DMS79 treated with DMSO at 0.1 percent for 48 hours (cell line): Measurements from ENCODE around the gene SLAMF8.

Experiments used
- DNase-seq: peaks from one replicate; lab custom pipeline; 2025; lab: John Stamatoyannopoulos, UW

SLAMF8 gene

DNA sequence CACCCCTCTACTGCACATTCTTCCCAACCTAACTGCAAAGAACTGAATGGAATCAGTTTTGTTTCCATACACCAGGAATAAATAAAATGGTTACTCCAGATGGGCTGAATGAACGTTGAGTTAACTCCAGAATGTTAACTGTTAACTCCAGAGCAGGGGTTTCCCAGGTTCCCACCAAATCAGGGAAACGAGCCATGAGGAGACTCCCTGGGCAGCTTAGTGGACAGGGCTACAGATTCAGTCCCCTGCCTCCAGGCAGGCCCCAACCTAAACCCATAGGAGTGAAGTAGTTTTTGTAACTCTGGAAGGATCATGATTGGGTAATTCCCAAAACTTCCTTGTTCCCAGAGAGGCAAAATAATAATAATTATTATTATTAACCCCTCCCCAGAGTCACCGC lies 21.7 kb downstream of the SLAMF8 start:
- no peak for DNase-seq

DNA sequence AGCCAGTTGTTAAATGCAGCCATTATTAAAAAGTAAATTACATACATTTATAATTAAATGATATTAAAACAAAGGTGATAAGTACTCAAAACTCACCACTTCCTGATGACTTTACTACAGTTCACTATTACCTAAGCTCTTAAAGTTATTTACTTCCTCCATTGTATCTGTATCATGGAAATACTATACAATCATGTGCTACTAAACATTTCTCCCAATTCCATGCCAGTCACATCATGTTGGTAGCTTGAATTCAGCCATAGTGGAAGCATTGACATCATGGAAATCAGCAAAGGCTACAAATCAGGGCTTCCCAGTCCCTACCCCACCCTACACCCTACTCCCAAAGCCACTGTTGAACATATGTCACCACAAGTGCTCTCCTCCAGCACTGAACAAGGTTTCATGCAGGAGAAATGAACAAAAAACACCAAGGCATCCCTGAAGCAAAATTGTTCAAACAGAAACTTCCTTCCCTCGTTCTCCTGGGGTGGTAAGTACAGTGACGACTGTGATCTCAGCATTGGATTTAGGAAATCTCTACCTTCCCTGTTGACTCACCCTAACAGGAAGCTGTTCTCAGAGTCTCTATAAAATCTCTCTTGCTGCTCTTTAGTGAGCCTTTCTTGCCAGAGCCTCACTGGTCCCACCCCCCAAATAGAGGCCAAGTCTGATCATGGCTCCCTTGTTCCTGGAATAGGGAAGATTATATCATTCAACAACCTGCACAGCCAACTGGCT lies 23.1 kb downstream of the SLAMF8 start:
- no peak for DNase-seq

DNA sequence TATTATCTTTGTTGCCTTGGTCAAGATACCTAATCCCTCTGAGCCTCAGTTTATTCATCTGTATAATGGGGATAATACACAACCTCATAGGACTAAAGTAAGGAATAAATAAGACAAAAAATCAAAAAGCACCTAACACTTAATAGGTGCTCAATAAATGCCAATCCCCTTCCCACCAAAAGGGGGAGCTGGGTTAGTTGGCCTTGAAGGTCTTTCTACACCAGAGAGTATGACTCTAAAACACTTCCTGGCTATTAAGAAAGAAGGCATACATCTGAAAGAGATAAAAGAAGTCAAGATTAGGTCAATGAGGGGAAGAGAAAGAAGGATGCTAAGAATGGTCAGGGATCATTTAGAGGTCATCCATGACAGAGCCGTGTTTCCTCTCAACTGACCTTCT lies 24.7 kb downstream of the SLAMF8 start:
- DNase-seq, result no peak

DNA sequence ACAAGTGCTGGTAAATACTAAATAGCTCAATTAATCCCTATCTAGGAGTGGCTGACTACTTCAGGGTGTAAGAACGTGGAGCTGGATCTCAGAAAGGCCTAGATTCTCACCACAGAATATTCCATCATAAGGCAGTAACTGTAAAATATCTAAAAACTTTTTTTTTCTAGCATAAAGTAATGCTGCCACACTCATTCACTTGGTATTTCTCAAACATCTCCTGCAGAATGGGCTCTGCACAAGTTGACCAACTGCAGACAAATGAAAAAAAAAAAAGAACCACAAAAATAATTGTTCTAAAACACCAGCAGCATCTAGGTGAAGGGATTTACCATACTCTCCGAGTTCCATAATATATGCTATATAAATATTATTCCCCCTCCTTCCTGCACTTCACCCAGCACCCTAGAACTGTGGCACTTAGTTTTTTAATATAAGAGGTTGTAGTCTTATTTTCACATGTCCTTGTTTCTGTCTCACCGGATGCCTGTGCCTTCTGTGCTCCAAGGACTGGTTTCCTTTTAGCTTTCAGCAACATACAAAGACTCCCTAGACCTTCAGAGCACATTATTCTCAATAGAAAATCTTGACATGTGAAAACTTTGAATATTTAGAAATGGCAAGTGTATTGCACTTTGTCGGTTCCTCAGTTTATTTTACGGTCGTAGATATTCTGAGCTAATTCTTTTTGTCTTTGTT lies 26.9 kb downstream of the SLAMF8 start:
- DNase-seq, result no peak

DNA sequence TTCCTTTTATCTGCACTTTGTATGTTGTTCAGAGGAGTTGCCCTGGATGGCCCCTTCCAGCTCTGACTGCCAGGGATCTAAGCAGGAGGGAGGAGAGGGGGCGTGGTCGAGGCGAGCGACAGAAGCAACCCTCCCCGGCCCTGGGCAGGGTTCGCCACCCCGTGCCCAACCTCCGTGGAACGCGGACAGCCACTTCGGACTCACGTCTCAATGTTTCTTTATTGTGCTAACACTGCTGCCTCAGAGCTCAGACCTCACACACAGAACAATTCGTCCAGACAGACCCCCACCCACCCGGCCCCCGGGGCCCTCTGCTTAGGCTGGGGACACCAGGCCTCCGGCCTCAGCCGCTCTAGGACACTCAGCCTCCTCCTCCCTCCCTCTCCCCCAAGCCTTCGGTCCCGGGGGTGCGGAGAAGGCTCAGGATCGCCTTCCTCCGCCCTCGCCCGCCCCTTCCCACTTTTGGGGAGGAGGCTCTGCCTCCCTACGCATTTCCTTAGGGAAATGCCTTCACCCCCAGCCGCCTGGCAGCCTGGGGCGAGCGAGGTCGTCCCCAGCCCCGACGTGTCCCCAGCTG lies 27.5 kb downstream of the SLAMF8 start:
- peak; percentile 83 for DNase-seq

DNA sequence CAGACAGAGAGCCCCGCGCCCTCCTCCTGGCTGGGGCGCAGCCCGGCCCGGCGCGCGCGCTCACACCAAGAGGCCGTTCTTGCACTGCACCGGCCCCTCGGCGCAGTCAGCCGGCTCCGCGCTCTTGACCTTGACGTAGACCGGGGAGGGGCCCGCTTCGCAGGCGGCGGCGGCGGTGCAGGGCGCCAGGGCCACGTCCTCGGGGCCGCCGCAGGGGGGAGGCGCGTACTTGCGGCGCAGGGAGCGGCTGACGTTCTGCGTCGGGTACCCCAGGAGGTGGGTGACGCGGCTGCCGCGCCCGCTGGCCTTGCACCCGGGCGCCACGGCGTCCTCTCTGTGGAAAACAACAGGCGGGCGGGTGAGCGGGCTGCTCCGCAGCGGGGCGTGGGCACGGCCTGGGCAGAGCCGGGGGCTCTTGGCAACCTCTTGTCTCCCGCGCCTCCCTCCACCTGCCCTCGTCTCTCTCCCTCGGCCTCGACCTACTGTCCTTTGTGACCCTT lies 28.1 kb downstream of the SLAMF8 start:
- peak; percentile 80 for DNase-seq

DNA sequence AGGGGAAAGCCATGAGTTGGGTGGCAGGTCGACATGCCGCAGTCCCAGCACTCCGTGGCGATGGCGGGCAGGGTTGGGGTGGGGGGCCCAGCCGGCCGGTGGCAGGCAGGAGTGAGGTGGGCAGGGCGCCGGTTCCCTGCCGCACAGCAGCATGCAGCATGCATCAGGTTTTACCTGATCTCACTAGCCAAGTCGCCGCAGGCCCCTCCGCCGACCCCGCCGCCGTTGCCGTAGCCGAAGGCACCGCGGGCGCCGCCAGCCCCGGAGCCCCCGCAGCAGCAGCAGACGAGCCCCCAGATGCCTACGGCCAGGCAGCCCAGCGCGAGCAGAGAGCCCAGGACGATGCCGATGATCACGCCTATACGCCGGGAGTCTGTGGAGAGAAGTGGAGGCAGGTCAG lies 29.0 kb downstream of the SLAMF8 start:
- no peak for DNase-seq

DNA sequence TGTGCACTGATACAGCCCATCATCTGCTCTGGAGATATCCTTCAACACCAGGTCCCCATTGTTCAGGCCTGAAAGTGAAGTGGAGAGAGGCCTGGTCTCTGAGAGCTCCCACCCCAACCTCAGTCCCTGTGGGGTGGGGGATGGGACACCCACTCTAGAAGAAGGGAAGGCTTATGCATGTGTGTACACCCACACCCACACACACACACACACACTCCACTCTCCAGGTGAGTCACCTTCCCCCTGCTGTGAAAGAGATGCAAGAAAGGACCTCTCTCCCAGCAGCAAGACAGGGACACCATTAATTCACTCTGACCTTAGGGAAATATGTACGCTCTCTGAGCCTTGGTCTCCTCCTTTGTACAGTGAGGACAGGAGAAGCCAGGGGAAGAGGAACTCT lies 29.9 kb downstream of the SLAMF8 start:
- no peak for DNase-seq

DNA sequence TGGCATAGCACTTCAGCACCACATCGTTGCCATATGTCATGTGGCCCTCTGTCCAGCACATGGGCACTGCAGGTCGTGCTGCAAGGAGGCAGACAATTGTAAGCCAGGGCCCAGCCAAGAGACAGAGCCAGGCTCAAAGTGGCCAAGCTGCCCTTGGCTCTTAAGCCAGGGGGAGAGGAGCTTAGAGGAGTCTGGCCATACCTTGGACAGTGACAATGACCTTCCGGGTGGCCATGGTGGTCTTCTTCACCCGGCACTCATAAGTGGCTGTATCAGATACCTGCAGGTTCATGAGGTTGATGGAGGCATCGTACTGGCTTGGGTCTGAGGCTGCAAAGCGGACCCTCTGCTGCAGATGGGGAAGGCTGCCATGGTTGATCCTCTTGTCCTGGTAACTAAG lies 31.2 kb downstream of the SLAMF8 start:
- no peak for DNase-seq

DNA sequence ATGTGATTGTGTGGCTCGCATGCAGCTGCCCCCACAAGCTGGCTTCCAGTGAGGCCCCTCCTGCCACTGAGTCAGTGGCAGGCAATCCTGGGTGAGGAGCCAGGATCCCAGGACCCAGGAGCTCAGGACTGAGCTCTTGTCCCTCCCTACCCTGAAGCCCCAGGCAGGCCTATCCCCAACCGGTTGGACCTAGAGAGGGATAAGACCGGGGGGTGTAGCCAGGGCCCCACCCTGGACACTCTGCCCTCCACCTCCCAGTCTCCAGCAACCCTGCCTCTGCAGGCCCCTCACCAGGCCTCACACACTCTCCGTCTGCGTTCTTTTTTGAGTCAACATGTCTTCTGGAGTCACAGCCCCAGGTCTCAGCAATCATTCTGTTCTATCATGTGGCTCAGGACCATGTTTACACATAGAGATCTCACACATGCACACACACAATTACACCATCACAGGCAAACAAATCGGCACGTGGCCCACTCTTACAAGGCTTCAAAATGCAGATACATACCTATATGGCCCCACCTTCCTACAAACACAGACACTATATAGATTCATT lies 33.2 kb downstream of the SLAMF8 start:
- no peak for DNase-seq

DNA sequence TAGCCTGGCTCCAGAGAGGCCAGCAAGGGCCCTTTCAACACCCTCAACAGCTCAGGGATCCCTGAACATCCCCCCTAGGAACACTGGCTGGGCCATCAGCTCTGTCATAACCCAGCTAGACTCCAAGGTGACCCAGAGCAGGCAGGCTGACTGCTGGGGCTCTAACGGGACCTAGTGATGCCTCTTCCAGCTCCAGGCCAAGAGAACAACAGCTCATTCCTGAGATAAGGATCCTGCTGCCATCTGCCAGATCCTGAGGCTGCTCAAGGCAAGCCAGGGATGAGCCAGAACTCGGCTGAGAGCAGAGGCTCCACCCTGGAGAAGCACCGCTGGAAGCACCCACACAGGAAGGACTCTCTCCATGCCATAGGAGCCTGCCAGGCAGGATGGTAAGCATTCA lies 33.8 kb downstream of the SLAMF8 start:
- no peak for DNase-seq

DNA sequence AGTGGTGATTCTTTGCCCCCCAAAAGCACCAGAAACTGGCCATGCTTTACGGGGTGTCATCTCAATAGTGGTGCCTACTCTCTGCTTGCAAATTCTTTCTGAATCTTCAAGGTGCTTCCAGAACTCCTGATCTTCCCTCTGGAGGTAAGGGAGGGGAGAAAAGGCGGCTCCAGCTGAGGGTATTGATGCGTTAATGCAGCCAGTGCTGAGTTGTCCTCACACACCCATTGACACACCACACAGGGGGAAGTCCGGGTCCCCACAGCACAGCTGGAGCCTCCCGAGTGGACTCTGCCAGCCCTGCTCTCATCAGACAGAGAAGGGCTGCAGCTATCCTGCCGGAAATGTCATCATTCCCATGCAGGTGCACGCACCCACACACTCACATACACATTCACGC lies 34.5 kb downstream of the SLAMF8 start:
- no peak for DNase-seq

DNA sequence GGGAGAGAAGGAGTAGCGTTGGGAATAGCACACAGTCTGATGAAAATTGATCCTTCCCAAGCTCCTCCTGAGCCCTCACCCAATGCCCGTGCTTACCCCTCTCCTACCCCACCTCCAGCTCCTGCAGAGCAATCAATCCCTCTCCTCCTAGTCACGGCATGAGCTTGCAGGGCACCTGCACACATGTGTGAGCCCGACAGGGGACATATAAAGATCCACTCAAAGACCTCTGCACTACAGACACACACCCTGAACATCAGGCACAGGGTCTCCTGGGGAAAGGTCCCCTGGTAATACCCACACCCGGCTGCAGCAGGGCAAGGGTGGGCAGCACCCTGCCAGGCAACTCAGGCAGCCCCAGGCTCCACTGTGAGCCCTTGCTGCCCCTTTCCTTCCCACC lies 35.4 kb downstream of the SLAMF8 start:
- DNase-seq, result no peak

DNA sequence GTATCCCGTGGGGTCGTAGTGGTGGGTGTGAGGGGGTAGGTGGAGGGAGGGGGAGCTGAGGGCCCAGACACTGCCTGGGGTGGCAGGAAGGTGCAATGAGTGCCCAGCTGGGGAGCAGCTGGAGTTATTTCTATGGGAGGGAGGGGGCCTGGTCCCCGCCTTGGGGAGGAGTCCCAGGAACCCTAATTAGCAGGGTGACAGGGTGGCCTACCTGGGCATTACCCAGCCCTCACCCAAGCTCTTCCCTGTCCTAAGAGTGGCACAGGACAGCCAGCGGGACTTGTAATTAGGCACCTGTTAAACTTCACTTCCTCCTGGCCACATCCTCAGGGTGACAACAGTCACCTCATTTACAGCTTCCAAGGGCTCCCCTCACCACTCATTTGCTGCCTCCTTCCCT lies 35.9 kb downstream of the SLAMF8 start, which contains the start of gene VSIG8:
Gene VSIG8, minus strand, starts transcription at position 101 of the 400 bp plus-strand sequence. CDS start 136 bp downstream, outside the sequence.
- no peak for DNase-seq

DNA sequence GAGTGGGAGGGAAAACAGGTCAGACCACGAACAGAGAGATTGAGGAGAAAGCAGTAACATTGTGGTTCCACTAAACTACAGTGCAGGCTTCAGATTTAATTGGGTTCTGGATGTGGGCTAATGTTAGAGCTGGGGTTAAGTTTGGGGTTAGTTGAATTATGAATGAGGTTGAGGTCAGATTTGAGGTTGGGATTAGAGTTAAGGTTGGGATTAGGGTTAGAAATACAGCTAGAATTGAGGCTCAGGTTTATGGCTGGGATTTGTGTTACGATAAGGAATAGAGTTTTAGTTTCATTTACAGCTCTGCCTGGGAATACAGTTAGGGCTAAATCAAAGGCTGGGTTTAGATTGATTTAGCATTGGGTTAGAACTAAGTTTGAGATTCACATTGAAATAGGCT lies 37.6 kb downstream of the SLAMF8 start:
- DNase-seq, result no peak

DNA sequence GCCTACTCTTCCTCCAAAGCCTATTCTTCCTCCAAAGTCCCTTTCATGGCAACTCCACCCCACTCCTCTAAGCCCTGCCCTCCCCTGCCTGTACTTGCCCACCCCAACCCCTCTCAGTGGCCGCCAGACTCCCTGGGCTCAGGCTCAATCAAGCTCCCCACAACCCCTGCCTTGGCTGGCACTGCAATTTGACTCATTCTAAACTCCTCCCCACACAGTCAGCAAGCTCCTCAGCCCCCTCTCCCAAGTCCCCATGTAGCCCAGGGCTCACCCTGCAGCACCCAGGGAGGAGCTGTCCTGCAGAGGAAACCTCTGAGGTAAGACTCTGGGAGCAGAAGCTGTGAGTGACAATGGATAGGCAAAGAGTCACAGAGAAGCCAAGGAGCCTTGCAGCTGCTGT lies 39.4 kb downstream of the SLAMF8 start:
- DNase-seq, result no peak

DNA sequence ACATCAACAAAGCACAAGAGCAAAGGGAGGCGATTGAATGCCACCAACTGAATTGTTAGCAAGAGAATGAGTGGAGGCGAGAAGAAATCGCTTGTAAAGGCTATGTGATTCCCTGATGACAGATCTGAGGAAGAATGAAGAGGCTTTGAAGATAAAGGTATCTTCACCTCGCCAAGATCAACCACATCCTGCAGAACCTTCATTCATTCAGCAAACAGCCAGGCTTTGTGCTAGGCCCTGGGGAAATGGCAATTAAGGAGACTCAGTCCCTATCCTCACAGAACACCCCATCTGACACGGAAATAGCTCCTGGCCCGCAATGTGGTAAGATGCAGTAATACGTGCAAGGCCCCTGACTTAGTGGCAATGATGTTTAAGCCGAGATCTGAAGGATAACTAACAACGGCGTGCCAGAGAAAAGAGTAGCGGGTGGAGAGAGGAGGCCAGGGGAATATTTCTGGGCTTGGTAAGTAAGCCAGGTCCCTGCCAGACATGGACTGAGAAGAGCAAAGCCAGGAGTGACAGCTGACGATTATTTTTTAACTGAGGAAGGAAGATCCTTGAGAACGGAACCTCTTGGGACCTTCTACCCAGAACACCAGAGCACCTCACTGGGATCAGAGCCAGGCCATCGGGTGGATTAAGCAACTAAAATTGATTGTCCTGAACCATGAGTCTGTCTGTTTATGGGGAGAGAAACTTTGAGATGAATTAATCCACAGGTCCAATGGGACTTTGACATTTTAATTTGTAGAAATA lies 40.4 kb downstream of the SLAMF8 start:
- DNase-seq, result no peak

DNA sequence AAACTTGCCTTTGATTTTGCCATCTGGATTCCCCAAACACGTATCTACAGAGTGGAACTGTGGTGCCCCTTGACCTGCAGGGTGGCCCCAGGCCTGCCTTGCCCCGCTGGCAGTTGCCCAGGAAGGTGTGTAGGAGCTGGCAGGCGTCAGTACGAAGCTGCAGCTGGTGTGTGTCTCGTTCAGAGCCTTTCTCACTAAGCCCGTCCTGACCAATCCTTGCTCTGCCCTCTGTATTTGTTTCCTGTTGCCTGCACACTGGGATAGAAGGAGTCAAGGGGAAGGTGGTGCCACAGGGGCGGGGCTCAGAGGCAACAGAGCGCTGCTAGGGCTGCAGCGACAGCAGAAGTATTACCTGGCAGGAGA lies 41.0 kb downstream of the SLAMF8 start:
- DNase-seq, result peak; percentile 96

DNA sequence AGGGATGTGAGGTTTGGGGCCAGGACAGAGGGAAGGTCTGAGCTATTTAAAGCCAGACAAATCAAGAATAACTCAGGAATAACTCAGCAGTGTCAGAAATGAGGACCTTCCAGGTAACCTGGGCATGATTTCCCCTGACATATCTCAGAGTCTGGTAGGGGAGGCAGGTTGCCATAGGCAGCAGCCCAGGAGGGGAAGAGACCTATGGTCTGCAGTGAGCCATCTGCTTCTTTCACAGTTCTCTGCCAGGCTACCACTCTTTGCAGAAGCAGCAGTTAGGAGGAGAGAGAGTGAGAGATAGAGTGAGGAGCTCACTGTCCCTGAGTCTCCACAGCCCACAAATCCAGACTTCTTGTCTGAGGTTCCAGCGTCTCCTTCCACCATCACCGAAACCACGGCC lies 42.1 kb downstream of the SLAMF8 start:
- DNase-seq, result no peak

DNA sequence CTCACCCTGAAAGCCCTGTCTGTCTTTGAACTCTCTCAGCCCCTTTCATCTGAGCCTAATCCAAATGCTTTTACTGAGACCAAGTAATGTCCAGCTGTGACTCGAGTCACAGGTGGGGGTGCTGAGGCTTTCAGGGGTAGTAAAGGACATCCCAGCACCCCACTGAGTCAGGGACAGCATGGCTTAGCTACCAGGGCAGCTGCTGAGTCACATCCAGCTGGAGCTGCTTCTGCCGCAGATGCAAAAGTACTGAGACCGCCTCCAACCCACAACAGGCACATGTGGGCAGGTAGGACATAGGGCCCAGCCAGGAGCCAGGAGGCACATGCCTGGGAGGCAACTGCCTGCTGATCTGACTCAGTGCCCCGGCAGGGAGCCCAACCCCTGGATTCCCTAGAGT lies 42.5 kb downstream of the SLAMF8 start:
- no peak for DNase-seq

DNA sequence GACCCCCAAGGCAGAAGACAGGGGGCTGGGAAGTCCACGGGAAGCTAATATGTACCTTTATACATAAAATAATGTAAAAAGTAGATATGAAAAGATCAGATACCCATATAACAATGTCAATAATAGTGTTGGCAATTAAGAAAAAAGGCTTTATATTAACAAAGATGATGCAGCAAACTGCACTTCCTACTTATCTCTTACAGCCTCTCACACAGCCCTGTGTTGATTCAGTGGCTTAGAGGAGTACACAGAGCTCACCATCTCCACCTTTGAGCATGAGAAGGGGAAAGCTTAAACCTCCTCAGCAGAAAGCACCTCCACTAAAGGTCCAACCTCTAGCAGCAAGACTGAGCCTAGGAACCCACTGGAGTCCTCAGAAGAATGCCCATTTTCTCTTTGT lies 42.9 kb downstream of the SLAMF8 start:
- DNase-seq, result no peak

DNA sequence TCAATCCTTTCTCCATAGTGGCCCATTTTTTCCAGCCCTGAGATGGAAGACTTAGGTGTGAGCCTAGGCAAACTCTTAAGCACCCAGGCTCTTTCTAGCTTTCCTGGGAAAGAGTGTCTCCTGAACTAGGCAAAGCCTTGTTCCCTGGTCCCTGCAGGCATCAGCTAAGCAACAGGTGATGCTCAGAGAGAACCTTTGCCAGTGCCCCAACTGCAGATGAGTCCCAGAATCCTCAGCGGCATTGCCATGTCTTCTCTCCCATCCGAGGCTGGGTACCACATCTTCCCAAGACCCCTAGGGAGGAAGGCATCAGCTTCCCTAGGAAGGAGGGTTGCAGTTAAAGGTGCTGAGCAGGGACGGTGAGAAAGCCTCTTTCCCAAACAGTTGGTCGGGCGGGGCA lies 44.0 kb downstream of the SLAMF8 start:
- no peak for DNase-seq
